ENCODE results near the gene IHH. TPM values are rescaled to one million over a fixed set of nuclear protein-coding genes. Genes with fewer than 3 reads are reported as not detected.

IHH gene
- total RNA-seq, 1 experiment from 2014 or later, result 0.11 TPM

DNA sequence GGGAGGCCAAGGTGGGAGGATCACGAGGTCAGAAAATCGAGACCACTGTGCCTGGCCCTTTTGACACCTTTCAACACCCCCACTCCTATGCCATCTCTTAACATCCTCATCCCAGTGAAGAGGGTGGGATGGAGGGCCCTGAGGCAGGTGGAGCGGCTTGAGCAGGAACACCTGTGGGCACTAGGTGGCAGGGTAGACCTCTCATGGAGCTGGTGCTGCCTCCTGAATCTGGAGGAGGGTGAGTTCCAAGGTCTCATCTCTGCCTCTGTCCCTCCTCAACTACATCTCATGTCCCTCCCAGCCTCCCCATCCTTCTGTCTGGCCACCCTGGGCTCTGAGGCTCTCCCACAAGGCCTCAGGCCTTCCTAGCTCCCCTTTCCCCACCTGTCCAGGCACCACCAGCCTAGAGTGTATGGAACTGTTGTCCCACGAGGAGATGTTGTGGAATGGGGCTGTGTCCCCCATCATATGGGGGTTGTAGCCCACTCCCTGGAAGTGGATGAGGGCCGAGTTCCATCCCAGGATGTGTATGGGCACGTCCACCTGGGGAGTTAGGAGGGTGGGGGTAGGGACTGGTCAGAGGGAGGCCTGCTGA is 50.5 kb downstream of the IHH start:
- Mint-ChIP-seq H3K27me3 (ENCODE audit: low read depth) (peaks cover 64% of the 10 kb centered on the region), H3K4me1 (no peaks in the 10 kb centered on the region), H3K9me3 (no peaks in the 10 kb centered on the region), H3K4me3 (no peak overlapping the region), H3K36me3 (no peaks in the 10 kb centered on the region), H3K27ac (no peak overlapping the region)
- ATAC-seq, result peak; percentile 96
- peak; percentile 61 for DNase-seq (ENCODE audit: low spot score)
- POLR2A ChIA-PET, result interaction anchor here (0.6 kb wide), 1 partner anchor 154 kb away, joined by 3 read pairs; no protein-coding TSS in a partner anchor
- TF ChIP-seq NR2C2 (CRISPR knock-in tag; IDR thresholded peaks at IDR 0.05), result no peak
- TF ChIP-seq, protein P1, sequence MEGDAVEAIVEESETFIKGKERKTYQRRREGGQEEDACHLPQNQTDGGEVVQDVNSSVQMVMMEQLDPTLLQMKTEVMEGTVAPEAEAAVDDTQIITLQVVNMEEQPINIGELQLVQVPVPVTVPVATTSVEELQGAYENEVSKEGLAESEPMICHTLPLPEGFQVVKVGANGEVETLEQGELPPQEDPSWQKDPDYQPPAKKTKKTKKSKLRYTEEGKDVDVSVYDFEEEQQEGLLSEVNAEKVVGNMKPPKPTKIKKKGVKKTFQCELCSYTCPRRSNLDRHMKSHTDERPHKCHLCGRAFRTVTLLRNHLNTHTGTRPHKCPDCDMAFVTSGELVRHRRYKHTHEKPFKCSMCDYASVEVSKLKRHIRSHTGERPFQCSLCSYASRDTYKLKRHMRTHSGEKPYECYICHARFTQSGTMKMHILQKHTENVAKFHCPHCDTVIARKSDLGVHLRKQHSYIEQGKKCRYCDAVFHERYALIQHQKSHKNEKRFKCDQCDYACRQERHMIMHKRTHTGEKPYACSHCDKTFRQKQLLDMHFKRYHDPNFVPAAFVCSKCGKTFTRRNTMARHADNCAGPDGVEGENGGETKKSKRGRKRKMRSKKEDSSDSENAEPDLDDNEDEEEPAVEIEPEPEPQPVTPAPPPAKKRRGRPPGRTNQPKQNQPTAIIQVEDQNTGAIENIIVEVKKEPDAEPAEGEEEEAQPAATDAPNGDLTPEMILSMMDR (IDR thresholded peaks at IDR 0.05), result peak; percentile 43; the same call in 1 of the 2 replicates
- CTCF ChIA-PET, result interaction anchor here (0.5 to 3.3 kb wide), 28 partner anchors 8 to 207 kb away, joined by 3 to 33 read pairs (median 4); partner anchors contain the start of genes CRYBA2, IHH and WNT6

DNA sequence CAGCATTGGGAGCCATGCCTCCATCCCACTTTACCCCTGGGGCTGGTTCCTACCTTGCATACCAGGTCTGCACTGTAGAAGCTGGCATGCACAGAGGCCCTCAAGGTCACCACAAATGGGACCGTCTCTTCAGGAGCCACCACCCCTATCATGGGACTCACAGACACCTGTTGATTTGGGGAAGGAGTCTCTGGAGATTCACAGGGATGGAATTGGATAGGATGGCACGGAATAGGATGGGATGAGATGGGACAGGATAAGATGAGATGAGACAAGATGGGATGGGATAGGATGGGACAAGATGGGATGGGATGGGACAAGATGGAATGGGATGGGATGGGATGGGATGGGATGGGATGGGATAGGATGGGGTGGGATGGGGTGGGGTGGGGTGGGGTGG is 51.4 kb downstream of the IHH start:
- H3K27me3 Mint-ChIP-seq (ENCODE audit: low read depth), result peaks cover 64% of the 10 kb centered on the region
- H3K36me3 Mint-ChIP-seq, result no peaks in the 10 kb centered on the region
- POLR2A ChIA-PET, result no interaction called here
- DNase-seq (ENCODE audit: low spot score), result no peak
- H3K27ac Mint-ChIP-seq, result no peak overlapping the region
- ATAC-seq, result no peak
- no peaks in the 10 kb centered on the region for H3K4me1 Mint-ChIP-seq
- no peak overlapping the region for H3K4me3 Mint-ChIP-seq
- no peaks in the 10 kb centered on the region for H3K9me3 Mint-ChIP-seq
- CTCF ChIA-PET, result interaction anchor here (1.0 to 2.8 kb wide), 7 partner anchors 15 to 146 kb away, joined by 3 to 14 read pairs (median 7); partner anchors contain the start of gene CRYBA2
- TF ChIP-seq ZNF423 (CRISPR knock-in tag; IDR thresholded peaks at IDR 0.05) (no peak), FOXK1 (CRISPR knock-in tag; IDR thresholded peaks at IDR 0.05) (no peak), CREM (CRISPR knock-in tag; IDR thresholded peaks at IDR 0.05) (no peak), PRRX2 (CRISPR knock-in tag; IDR thresholded peaks at IDR 0.05) (no peak), FOXP1 (CRISPR knock-in tag; IDR thresholded peaks at IDR 0.05; ENCODE audit: borderline replicate concordance) (no peak), NR2C2 (CRISPR knock-in tag; IDR thresholded peaks at IDR 0.05) (no peak), SMAD3 (CRISPR knock-in tag; IDR thresholded peaks at IDR 0.05; ENCODE audit: borderline replicate concordance) (no peak), ZNF121 (CRISPR knock-in tag; IDR thresholded peaks at IDR 0.05) (no peak), MYBL2 (CRISPR knock-in tag; IDR thresholded peaks at IDR 0.05) (no peak), TEAD4 (CRISPR knock-in tag; IDR thresholded peaks at IDR 0.05) (no peak), CBFB (CRISPR knock-in tag; IDR thresholded peaks at IDR 0.05; ENCODE audit: low read depth) (no peak), STAT6 (CRISPR knock-in tag; conservative IDR thresholded peaks at IDR 0.05; ENCODE audit: low read depth) (no peak), SOX15 (CRISPR knock-in tag; IDR thresholded peaks at IDR 0.05) (no peak), ZNF532 (CRISPR knock-in tag; IDR thresholded peaks at IDR 0.05; ENCODE audit: borderline replicate concordance) (no peak), RORB (CRISPR knock-in tag; IDR thresholded peaks at IDR 0.05) (no peak)
- TF ChIP-seq, protein P2, sequence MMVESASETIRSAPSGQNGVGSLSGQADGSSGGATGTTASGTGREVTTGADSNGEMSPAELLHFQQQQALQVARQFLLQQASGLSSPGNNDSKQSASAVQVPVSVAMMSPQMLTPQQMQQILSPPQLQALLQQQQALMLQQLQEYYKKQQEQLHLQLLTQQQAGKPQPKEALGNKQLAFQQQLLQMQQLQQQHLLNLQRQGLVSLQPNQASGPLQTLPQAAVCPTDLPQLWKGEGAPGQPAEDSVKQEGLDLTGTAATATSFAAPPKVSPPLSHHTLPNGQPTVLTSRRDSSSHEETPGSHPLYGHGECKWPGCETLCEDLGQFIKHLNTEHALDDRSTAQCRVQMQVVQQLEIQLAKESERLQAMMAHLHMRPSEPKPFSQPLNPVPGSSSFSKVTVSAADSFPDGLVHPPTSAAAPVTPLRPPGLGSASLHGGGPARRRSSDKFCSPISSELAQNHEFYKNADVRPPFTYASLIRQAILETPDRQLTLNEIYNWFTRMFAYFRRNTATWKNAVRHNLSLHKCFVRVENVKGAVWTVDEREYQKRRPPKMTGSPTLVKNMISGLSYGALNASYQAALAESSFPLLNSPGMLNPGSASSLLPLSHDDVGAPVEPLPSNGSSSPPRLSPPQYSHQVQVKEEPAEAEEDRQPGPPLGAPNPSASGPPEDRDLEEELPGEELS (CRISPR knock-in tag; IDR thresholded peaks at IDR 0.05), result no peak
